Right atrium auricular region (tissue), 2 donors: ENCODE results near the gene CYB561D1. TPM values are rescaled to one million over a fixed set of nuclear protein-coding genes. Genes with fewer than 3 reads are reported as not detected.

Experiments
- DNase-seq: peaks from one replicate; pipeline ENCODE4 v3.0.0-alpha.2; 2019; ENCODE audit warnings: low spot score
- H3K27ac ChIP-seq, 2 donors: fragments of 200-600 bp; sonication (generic); 1 replicate in 1 of 2; 2 replicates in 1 of 2; pipeline ENCODE4 v1.5.1; 2016 to 2019
- H3K27me3 ChIP-seq, 2 donors: fragments of 200-600 bp; sonication (generic); one replicate each; pipeline versions ENCODE4 v1.5.1 to v1.6.0; 2017 to 2019
- H3K36me3 ChIP-seq: fragments of 200-600 bp; sonication (generic); one replicate; pipeline ENCODE4 v1.5.1; 2016
- H3K4me1 ChIP-seq, 2 donors: fragments of 200-600 bp; sonication (generic); one replicate each; pipeline versions ENCODE4 v1.5.1 to v1.6.0; 2017 to 2019
- H3K4me3 ChIP-seq, 2 donors: fragments of 200-600 bp; sonication (generic); 1 replicate in 1 of 2; 2 replicates in 1 of 2; pipeline ENCODE4 v1.5.1; 2017 to 2019; ENCODE audit warnings: mild to moderate bottlenecking in 1 of 2, moderate library complexity in 1 of 2
- H3K9me3 ChIP-seq, 2 donors: fragments of 200-600 bp; sonication (generic); one replicate each; pipeline ENCODE4 v1.5.1; 2019
- CTCF ChIP-seq, 2 donors: fragments of 200-600 bp; sonication (generic); IDR thresholded peaks; one replicate each; pipeline ENCODE4 v1.5.1; 2019; ENCODE audit warnings: antibody characterized with exemption in 2 of 2
- total RNA-seq, 2 donors: library from RNA; depleted of rRNA; stranded (reverse); fragments of >200 nt; gene quantifications; one replicate each; pipeline ENCODE4 v1.1.0, GENCODE V29; 2016

Gene CYB561D1
- total RNA-seq, 2 donors from 2014 or later = 2.6 to 6.9 TPM

- peaks cover 7% of the 10 kb centered on the region for H3K36me3 ChIP-seq
- H3K9me3 ChIP-seq = no peaks in the 10 kb centered on the region
- H3K27ac ChIP-seq = no peak overlapping the region
- no peaks in the 10 kb centered on the region for H3K27me3 ChIP-seq
- peaks cover 0 to 19% of the 10 kb centered on the region in 2 donors for H3K4me1 ChIP-seq
- TF ChIP-seq CTCF (IDR thresholded peaks at IDR 0.05) = peak in 1 of 2 donors; percentile 3
- no peak for DNase-seq
- H3K4me3 ChIP-seq = no peak overlapping the region
Measured at GRCh38 chr1:109490934-109491302, 3.0 kb upstream of the CYB561D1 start.

- Histone ChIP-seq H3K27ac (no peak overlapping the region), H3K4me3 (no peak overlapping the region), H3K27me3 (no peaks in the 10 kb centered on the region), H3K9me3 (no peaks in the 10 kb centered on the region), H3K36me3 (peaks cover 12% of the 10 kb centered on the region), H3K4me1 (peaks cover 0 to 19% of the 10 kb centered on the region in 2 donors)
- no peak for TF ChIP-seq CTCF (IDR thresholded peaks at IDR 0.05)
- no peak for DNase-seq
Measured at GRCh38 chr1:109491372-109491771, 2.5 kb upstream of the CYB561D1 start.

- DNase-seq = no peak
- peaks cover 13% of the 10 kb centered on the region for H3K36me3 ChIP-seq
- no peak overlapping the region for H3K27ac ChIP-seq
- no peak for TF ChIP-seq CTCF (IDR thresholded peaks at IDR 0.05)
- no peak overlapping the region for H3K4me3 ChIP-seq
- H3K9me3 ChIP-seq = no peaks in the 10 kb centered on the region
- no peaks in the 10 kb centered on the region for H3K27me3 ChIP-seq
- peaks cover 0 to 19% of the 10 kb centered on the region in 2 donors for H3K4me1 ChIP-seq
Measured at GRCh38 chr1:109492779-109493178, 1.1 kb upstream of the CYB561D1 start.

- TF ChIP-seq CTCF (IDR thresholded peaks at IDR 0.05) = no peak
- H3K27me3 ChIP-seq = no peaks in the 10 kb centered on the region
- no peak for DNase-seq
- H3K36me3 ChIP-seq = peaks cover 16% of the 10 kb centered on the region
- peaks cover 0 to 24% of the 10 kb centered on the region in 2 donors for H3K4me1 ChIP-seq
- no peak overlapping the region for H3K4me3 ChIP-seq
- no peaks in the 10 kb centered on the region for H3K9me3 ChIP-seq
- H3K27ac ChIP-seq = peak overlapping the region in 1 of 2 donors; percentile 69
Measured at GRCh38 chr1:109493227-109493626, 667 bp upstream of the CYB561D1 start.

- Histone ChIP-seq H3K4me1 (peaks cover 0 to 28% of the 10 kb centered on the region in 2 donors), H3K27me3 (no peaks in the 10 kb centered on the region), H3K9me3 (no peaks in the 10 kb centered on the region), H3K4me3 (no peak overlapping the region), H3K27ac (no peak overlapping the region), H3K36me3 (peaks cover 16% of the 10 kb centered on the region)
- TF ChIP-seq CTCF (IDR thresholded peaks at IDR 0.05) = no peak
- DNase-seq = no peak
Measured at GRCh38 chr1:109495738-109496137, 1.8 kb downstream of the CYB561D1 start.

GRCh38 chr1:109497449-109498160, 3.7 kb downstream of the CYB561D1 start:
- no peak for TF ChIP-seq CTCF (IDR thresholded peaks at IDR 0.05)
- no peak for DNase-seq
- H3K4me3 ChIP-seq = no peak overlapping the region
- H3K4me1 ChIP-seq = peaks cover 0 to 25% of the 10 kb centered on the region in 2 donors
- peaks cover 16% of the 10 kb centered on the region for H3K36me3 ChIP-seq
- H3K27ac ChIP-seq = no peak overlapping the region
- H3K27me3 ChIP-seq = no peaks in the 10 kb centered on the region
- H3K9me3 ChIP-seq = no peaks in the 10 kb centered on the region
